ENCODE measurements around the gene IFITM10.

- TF ChIP-seq CTCF (IDR thresholded peaks at IDR 0.05), result peak in 1 of 3 donors; percentile 20
- TF ChIP-seq POLR2A (IDR thresholded peaks at IDR 0.05), result no peak
Measured at GRCh38 chr11:1745701-1746320, 4.6 kb downstream of the IFITM10 start.
